GM21786 (cell line): Measurements from ENCODE around the gene PEDS1.
"Not testable (repeated sequence)": the region's sequence is repeated elsewhere in the genome, so short reads cannot be mapped to it uniquely, and the experiment has no call there.

Experiments
- ATAC-seq: cut with Tn5 transposase; IDR thresholded peaks from one replicate; pipeline ENCODE4 v1.9.1; 2021; ENCODE audit not compliant: unreplicated experiment

Gene PEDS1

GRCh38 chr20:50115041-50115512, 38.4 kb downstream of the PEDS1 start:
- no peak for ATAC-seq

- no peak for ATAC-seq
Measured at GRCh38 chr20:50113420-50114224, 39.9 kb downstream of the PEDS1 start.

GRCh38 chr20:50112512-50113419, 40.8 kb downstream of the PEDS1 start, which contains the start of gene UBE2V1:
Gene UBE2V1 (minus strand): TSS chr20:50113150. CDS start chr20:50113128, 22 bp downstream.
- ATAC-seq: peak; percentile 36

- no peak for ATAC-seq
Measured at GRCh38 chr20:50111829-50112495, 41.6 kb downstream of the PEDS1 start.

- ATAC-seq: no peak
Measured at GRCh38 chr20:50111120-50111828, 42.2 kb downstream of the PEDS1 start.

GRCh38 chr20:50110141-50111047, 43.1 kb downstream of the PEDS1 start:
- ATAC-seq: peak; percentile 46

- no peak for ATAC-seq
Measured at GRCh38 chr20:50108556-50109235, 44.8 kb downstream of the PEDS1 start.

- ATAC-seq: no peak
Measured at GRCh38 chr20:50107796-50108331, 45.7 kb downstream of the PEDS1 start.

- ATAC-seq: no peak
Measured at GRCh38 chr20:50107086-50107660, 46.4 kb downstream of the PEDS1 start.

- ATAC-seq: not testable (repeated sequence)
Measured at GRCh38 chr20:50106669-50107068, 46.9 kb downstream of the PEDS1 start.
